GM19372 (cell line): Measurements from ENCODE around the gene GLI2.

Experiments used
- ATAC-seq: cut with Tn5 transposase; IDR thresholded peaks from one replicate; pipeline ENCODE4 v1.9.1; 2021; ENCODE audit warnings: mild to moderate bottlenecking, low read depth, moderate library complexity; ENCODE audit not compliant: unreplicated experiment

The GLI2 gene

DNA sequence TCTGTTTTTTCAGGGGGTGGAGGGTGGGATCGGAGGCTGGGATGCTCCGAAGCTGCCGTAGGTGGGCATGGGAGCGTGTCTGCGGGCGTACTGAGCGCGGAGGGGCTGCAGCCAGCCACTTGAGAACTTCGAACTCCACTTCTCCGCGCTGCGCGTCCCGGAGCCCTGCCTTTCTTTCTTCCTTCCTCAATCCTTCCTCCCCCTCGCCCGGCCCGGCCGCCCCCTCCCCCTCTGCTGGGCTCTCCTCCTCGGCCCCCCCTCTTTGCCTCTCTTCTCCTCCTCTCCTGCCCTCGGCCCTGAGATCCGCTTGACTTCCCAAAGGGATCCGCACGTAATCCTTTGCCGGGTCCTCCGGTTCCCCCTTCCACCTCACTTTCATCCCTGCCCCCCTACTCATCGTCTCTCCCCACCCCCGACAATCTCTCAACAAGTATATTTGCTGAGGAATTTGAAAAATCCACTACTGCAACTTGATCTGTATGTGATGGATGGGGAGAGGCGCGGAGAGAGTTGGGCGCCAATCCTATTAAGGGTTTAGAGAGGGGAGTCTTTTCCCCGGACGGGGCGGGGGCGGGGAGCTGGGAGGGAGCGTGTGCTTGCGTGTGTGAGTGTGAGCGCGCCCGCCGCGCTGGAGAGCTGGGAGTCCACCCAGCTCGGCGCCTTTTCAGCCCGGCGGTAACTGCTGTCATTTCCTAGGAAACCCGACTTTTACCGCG lies 1.1 kb downstream of the GLI2 start:
- no peak for ATAC-seq

DNA sequence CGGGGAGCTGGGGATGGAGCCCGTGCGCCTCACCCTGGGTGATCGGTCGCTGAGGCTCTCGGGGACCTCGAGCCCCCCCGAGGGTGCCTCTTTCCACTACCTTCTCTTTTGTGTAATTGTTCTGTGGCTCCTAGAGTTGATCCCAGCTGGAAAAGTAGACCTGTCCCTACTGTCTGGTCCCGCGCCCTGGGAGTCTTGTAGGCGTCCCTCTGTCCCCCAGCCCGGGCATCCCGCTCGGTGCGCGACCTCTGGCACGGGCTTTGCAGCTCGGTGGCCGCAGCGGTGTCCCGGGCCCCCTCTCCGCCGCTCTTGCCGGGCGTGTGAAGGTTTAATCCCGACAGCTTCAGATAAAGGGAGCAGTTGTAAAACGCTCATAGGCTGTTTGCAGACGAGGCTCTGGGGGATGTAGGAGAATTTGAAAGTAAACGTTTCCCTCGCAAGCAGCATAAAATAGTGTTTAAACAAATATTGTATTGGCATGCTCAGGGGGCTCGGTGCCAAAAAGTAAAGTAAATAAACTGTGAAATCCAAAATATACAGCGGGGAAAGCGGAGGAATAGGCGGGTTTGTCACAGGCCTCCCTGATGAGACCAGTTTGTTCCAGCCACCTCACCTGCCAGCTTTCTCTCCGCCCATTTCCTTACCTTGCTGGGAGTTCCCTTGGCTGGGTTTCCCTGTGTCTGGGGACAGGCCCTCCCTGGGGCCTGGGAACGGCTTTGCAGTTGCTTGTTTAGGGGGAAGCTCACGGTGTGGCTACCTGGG lies 1.9 kb downstream of the GLI2 start:
- ATAC-seq: no peak

DNA sequence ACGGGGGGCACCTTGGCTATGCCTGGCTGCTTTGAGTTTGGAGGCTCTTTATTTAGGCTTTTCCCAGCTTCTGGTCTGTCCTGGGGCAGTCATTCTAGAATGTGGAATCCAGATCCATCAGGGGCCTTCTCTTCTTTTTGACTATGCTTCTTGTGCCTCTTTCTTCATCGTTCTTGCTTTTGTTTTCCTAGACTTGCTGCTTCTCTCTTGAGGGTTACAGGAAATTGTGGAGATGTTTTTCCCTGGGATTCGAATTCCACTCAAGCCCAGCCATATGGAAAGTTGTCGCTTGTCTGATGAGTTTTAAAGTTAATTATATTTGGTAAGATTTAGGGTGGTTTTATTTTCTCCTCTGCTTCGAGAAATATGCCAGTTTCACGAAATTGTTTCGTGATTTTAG lies 2.4 kb downstream of the GLI2 start:
- no peak for ATAC-seq

DNA sequence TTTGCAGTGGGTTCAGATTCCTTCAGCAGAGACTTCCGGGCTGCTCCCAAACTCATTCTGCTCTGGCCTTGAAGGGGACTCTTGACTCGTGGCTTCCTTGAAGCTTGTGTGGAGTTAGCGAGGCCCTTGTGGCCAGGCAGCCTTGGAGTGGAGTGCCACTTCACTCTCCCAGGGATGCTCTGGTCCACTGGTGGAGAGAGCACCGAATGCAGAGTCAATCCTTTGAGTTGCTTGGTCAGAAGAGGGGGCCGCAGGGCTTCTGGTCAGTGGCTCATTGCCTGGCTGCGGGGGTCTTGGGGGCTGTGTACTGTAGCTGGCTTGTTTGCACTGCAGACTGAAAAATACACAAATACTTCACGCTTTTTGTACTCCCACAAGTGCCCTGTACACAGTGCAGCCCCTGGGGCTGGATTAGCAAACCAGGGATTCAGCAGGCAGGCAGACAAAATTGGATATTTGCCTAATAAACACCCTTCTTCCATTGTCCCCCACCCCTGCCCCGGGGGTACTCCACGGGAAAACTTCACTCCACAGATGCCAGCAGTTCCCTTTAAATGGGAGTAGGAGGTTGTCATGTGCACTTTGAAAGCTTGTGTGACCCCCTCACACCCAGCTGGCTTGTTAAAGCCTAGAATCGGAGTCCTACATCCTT lies 3.2 kb downstream of the GLI2 start:
- ATAC-seq: no peak

DNA sequence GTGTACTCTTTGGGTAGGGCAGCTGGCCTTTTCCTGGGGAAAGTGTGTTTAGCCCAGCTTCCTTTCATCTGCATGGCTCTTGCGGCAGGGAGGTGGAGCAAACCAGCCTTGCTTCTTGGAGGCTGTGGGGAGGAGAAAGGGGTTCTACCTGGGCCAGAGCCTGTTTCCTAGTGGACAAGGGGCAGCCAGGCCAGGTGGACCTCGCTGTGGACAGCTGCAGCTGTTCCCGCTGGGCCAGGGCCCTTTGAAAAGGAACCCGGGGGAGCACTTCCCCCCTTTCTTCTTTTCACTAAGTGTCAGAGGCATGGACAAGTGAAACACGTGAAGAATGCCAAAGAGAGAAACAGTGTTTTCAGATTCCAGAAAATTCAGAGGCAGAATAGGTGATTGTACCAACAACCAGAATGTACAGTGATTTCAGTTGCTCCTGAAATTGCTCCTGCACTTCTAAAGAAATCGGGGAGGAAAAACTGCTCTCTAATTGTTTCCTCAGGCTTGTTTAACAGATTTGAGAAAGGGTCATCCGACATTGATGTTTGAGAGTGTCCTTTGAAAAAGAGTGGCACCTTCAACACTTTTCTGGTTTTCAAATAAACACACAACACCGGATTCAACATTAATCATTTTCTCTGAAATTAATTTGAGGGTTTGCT lies 3.9 kb downstream of the GLI2 start:
- ATAC-seq: no peak

DNA sequence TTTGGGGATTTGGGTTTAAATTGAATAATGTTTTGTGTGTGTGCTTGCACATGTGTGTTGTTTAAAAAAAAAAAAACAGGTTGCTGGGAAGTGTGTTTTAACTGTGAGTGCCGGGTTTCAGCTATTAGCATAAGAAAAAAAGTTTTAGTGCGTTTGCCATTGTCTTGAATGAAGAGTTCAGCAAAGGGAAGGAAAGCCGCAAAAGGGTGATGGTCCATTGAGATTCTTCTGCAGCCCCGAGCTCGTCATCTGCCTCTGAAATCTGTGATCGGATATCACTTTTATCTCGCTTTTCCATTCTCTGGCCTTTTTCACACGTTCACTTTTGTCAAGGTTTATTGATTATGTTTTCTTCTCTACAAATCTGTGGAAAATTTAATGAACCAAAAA lies 4.7 kb downstream of the GLI2 start:
- no peak for ATAC-seq

DNA sequence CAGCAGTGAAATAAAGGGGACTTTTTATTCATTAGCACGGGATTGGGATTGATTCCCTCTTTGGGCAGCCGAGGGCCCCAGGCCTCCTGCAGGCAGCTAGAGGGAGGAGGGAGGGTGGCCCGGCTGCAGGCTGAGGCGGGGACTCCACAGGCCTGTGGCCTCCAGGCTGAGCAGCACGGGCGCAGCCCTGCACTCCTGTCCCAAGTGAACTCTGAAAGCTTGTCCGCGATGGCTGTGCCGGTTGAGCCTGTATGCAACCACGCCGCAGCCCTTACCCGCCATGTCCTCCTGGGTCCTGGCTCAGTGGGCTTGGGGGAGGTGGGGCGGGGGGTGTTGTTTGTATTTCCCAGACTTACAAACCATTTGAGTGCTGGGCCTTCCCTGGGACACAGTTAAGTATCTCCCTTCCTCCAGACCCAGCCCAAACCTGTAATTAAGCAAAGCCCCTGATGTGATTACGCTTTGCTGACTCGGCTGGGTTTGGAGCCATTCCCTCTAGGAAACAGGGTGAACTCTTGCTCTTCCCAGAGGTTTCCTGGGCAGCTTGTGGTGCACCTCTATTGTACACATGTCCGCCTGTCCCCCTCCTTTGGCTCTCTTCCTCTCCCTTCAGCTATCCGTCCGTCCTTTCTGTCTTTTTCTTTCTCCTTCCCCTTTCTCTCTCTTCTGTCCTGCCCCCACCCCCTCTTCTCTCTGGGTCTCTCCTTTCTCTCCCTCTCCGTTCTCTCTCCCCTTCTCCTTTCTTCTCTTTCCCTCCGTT lies 5.3 kb downstream of the GLI2 start:
- ATAC-seq: no peak

DNA sequence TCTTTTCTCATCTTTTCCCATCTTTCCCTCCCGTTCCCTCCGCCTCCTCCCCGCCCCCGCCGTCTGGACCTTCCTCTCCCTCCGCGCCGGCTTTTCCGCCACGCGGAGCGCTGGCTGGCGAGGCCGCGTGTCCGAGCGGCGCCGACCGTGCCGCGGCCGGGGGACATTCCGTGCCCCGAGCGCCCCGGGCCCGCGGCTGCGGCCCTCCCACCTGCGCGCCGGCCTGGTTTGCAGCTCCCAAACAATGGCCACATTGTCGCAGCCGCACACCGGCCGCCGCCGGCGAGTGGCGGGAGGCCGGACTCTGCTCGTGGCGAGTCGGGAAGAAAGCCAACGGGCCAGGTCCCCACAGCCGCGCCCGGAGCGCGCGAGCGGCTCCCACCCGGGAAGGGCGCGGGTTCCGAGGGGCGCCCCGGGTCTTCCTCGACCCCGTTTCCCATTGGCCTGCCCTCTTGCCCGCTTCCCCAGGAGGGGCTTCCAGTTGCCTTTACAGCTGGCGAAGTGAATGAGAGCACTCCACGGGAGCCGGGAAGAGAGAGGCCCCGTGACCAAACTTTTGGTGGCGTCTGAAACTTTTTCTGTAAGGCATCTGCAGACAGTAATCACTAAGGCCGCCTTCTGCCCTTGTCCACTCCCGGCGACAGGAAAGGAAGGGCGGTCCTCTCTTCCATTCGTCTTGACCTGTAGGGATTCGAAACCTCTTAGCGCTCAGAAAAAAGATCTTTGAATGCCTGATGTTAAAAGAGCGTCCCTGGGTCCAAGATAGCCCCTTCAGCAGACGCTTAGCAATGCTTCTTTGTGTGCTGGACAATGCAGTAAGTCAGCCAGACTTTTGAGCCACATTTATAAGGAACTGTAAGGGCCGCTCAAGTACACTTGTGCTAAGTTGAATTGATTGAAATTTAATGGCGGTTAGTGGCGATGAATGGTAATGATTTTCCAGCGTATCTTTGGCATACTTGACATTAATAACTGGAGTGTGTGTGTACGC lies 6.2 kb downstream of the GLI2 start:
- no peak for ATAC-seq

DNA sequence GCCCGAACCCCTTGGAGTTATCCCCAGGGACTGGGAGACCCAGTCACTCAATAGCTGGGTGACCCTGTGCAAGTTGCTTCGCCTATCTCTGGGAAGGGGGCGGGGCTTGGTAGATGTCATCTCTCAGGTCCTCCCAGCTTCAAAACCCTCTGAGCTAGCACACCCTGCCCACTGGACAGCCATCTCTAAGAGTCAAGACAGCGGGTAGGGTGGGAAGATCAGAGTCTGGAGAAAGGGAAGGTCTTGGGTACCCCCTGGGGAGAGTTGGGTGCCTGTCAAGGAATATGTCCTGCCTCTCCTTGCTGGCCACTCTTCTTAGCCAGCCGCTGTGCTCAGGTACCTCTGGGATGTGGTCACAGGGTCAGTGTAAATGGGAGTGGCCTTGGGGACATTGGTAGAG lies 8.0 kb downstream of the GLI2 start:
- no peak for ATAC-seq

DNA sequence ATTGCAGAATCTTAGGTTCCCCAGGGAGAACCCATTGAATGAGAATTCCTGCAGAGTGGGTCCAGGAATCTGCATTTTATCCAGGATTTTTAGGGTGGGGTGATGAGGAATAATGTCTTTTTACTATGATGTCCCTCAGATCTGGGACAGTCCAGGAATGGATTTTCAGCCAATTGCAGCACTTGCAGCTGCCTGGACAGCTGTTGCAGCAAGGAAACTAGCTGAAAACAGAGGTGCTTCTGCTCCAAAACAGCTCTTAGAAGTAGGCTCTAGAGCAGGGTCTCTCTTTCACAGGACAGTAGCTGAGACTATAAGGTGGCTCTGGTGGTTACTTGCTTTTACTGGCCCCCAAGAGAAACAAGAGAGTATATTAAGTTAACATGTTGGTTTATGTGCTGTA lies 9.1 kb downstream of the GLI2 start:
- no peak for ATAC-seq

DNA sequence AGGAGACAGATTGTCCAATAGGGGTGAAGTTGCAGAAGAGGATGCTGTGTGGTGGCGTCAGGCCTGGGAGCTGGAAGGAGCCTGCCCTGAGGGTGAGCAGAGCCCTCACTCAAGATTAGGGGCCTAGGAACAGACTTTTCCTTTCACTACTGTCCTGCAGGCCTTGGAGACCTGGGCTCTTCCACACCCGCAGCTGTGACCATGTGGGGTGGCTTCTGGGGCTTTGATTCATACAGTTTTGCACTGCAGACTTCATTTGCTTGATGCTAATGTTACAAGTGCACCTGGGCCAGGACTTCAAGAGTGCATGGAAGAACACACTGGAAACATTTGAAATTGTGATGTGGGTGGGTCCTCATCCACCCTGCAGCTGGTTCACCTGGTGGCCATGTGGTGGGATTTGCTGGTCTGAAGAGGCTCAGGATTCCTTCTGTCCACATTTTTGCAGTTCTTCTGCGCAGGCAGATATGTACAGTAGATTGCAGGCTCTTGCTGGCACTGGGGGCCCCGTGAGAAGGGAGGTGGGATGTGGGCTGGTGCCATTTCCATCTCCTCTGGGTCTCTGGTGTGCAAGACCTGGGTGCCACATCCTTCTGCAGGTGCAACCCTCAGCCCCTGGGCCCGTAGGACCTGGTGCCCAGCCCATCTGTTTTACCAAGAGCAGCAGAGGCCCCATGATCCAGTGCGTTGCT lies 9.9 kb downstream of the GLI2 start:
- ATAC-seq: no peak

DNA sequence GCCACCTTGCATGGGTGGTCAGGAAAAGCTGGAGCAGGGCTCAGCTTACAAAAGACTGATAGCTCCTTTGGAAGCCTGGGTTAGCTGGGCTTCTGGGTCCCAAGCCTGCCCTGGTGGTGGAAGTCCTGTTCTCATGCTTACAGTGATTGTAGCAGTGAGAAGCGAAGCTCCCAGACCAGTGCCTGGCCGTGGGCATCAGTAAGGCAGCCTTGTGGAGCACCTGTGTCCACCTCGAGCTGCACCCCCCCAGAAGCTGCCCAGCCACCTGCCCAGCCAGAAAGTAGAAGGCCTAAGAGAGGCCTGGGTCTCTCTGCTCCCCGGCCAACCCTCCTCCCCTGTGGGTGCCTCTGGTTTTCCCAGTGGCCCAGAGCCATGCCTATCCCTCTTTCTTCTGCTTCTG lies 10.5 kb downstream of the GLI2 start:
- no peak for ATAC-seq

DNA sequence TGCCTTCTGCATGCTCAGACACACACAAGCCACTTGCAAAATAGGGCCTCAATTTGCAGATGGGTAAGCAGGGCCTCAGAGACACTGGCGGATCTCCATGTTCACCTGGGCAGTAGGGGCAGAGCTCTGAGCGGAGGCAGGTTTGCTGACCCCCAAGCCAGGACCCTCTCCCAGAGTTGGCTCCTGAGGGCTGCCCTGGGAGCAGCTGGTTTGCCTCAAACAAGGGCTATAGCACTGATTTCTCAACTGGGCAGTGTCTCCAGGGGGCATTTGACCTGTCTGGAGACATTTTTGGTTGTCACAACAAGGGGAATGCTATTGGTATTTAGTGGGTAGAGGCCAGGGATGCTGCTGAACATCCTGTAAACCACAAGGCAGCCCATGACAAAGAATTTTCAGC lies 11.6 kb downstream of the GLI2 start:
- ATAC-seq: no peak

DNA sequence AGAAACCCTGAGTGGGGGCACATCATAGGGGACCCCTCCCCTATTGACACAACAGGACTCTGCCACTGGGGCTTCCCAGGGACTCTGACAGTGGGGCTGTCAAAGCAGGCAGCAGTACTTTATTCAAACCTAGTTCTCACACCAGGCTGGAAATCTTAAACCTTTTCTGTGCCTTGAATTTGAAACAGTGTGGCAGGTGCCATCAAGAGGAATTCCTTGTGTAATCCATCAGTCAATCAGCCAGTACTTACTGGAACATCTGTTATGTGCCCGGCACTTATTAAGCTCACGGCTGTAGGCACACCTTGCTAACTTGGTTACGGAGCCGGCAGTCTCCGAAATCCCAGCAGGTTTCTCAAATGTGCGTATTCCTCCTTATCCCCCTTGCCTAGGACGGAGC lies 12.0 kb downstream of the GLI2 start:
- ATAC-seq: no peak

DNA sequence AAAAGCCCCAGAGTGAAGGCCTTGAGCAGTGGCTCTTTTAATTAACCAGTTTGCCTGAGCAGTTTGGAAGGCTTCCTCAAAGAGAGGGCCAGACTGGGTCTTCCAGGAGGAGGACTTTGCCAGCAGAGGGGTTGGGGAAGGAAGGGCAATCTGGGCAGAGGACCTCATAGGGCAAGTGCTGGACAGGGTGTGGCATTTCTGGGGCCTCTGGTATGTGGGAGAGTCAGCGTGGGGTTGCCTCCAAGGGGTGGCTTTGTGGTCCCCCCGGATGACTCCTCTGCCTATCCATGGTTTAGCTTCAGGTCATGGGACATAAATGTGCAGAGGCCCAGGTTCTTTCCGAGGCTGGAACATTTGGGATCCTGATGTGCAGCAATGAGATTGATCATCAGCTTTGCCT lies 12.6 kb downstream of the GLI2 start:
- ATAC-seq: no peak

DNA sequence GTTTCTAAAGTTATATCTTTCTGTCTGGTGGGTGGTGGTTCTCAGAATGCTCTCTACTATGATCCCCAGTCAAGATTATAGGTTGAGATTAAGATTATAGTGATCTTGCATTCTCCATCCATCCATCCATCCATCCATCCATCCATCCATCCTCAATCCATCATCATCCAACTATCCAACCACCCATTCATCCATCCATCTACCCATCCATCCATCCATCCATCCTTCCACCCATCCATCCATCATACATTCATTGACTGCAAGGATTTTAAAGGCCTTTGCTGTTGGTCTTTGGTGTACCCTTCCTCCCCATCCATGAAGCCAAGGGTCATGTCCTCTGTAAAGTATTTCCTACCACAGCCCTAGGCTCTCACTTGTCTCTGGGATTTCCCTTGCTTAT lies 13.1 kb downstream of the GLI2 start:
- no peak for ATAC-seq

DNA sequence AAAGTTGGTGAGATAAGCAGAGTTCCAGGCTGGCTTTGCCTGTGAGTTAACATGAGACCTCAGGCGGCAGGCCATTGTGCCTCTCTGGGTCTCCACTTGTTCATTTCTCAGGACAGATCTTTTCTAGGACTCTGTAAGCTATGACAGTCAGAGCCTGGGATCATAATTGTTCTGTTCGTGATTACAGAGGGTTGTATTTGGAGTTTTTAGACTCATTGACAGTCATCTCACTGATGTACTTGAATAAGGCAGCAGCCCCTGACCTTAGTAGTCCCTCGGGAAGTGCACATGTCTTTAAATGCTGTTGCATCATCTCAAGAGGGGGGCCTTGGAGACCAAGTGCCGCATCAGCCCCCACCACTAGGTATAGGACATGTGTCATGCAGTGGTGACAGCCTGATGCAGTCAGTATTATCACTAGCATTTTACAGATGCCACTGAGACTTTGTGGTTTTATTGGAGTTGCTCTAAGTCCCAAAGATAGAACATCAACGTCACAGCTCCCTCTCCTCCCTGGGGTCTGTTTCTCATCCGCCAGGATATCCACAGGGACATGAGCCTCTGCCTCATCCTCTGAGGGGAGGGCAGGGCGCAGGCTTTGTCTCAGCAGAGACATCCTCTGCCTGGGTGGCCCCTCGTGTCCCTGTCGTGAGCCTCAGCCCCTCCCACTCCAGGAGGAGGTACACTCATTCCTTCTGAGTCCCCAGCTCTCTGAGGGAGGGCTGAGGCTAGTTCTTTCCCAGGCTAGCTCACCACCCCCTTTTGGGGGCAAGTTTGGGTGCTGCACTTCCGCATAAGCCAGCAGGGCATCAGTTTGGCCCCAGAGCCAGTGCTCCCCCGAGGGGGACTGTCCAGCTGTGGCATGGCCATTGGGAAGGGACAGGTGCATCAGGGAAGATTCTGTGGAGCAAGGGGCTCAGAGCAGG lies 14.1 kb downstream of the GLI2 start:
- no peak for ATAC-seq
